KOPT-K1 (cell line): ENCODE measurements around the gene ESRRG.

Experiments used
- H3K27ac ChIP-seq: fragments of 200-600 bp; sonication (generic); 2 replicates; pipeline ENCODE4 v1.5.1; 2016; ENCODE audit warnings: antibody characterized with exemption, mild to moderate bottlenecking, low read depth, low read length; ENCODE audit not compliant: poor library complexity, severe bottlenecking
- H3K36me3 ChIP-seq: fragments of 200-600 bp; sonication (generic); 2 replicates; pipeline ENCODE4 v1.5.1; 2017; ENCODE audit warnings: antibody characterized with exemption, mild to moderate bottlenecking, low read length, moderate library complexity; ENCODE audit not compliant: insufficient read depth
- H3K9me3 ChIP-seq: fragments of 200-600 bp; sonication (generic); 2 replicates; pipeline ENCODE4 v1.5.1; 2017; ENCODE audit warnings: antibody characterized with exemption, low read length, mild to moderate bottlenecking; ENCODE audit not compliant: insufficient read depth, poor library complexity, severe bottlenecking

Gene ESRRG

GRCh38 chr1:216587715-216588114 is 135.5 kb downstream of the ESRRG start:
- Histone ChIP-seq H3K36me3 (no peaks in the 10 kb centered on the region), H3K9me3 (no peaks in the 10 kb centered on the region), H3K27ac (no peak overlapping the region)

GRCh38 chr1:216582151-216582550 is 141.1 kb downstream of the ESRRG start:
- H3K36me3 ChIP-seq = no peaks in the 10 kb centered on the region
- H3K27ac ChIP-seq = no peak overlapping the region
- H3K9me3 ChIP-seq = no peaks in the 10 kb centered on the region

DNA sequence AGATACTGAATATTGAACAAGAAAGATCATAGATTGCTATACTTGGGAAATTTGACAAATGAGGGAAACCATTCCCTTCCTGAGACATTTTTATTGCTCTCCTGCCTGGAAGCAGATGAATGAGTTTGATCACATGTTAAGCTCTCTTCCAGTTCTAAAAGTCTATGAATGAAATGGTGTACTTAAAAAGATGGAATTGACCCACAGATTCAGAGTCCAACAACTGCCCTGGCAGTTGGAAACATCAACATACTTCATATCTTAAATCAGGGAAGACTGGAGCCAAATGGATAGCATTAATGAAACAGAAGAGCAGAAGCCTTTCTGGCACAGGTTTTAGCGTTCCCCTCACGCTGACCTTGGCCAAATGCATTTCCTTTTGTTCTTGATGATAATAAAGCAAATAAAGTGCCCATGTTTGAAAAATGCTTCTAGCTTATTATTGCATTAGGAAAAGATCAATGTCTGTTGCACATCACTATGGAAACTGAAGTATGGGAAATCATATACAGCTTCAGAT is 142.6 kb downstream of the ESRRG start:
- no peak overlapping the region for H3K27ac ChIP-seq
- H3K9me3 ChIP-seq = no peaks in the 10 kb centered on the region
- H3K36me3 ChIP-seq = no peaks in the 10 kb centered on the region

- Histone ChIP-seq H3K27ac (no peak overlapping the region), H3K36me3 (no peaks in the 10 kb centered on the region), H3K9me3 (no peaks in the 10 kb centered on the region)
Observed at GRCh38 chr1:216576234-216576937, 146.8 kb downstream of the ESRRG start.

DNA sequence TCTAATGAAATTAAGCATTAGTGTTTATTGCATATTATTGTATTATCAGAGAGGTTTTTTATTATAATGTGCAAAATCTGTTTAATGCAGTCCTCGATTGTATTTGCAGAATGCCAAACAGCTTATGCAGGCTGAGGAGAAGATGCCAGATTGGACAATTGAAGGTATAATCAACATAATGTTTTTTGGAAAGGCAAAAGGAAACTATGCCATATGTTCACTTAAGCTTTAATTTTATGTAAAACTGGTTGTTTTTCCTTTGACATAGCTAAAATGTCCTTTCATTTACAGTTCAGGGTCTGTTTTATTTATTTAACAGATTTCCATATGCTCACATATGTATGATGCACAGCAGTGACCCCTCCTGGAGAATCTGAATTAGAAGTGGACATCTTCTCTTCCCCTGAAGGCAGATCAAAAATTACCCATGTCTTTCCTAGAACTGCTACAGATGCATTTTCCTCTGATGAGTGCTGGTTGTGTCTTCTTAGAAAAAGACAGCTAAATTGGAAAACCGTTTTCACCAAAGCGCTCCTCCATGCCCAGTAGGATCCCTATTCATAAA is 156.5 kb downstream of the ESRRG start:
- Histone ChIP-seq H3K9me3 (no peaks in the 10 kb centered on the region), H3K27ac (no peak overlapping the region), H3K36me3 (no peaks in the 10 kb centered on the region)

DNA sequence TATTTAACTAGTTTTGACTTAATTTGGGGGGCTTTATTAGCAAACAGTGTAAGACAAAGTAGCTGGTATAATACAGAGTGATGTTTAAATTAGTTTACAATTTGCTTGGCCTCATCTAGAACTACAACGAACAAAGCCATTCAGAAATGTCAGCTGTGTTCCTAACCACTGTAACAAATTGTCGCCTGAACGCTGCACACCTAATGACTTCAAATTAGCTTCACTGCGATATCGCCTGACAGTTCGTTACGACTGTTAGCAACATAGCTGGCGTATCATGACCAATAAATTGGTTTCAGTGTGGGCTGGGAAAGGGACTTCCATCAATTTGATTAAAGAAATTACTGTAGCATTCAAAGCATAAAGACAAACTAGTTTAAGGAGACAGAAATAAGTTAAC is 160.1 kb downstream of the ESRRG start:
- H3K27ac ChIP-seq = no peak overlapping the region
- no peaks in the 10 kb centered on the region for H3K9me3 ChIP-seq
- no peaks in the 10 kb centered on the region for H3K36me3 ChIP-seq

DNA sequence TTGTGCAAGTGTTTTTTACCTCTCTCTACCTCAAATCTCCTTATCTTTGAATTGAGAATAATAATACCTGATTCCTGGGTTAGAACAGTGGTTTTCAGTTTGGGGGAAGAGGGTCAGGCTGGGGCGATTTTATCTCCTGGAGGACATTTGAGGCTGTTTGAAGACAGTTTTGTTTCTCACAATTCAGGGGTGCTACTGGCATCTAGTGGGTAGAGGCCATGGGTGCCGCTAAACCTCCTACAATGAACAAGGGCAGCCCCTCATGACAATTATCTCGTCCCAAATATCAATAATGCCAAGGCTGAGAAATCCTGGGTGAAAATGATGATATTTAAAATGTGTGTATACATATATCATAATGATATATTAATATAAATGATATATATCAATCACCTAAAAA is 160.8 kb downstream of the ESRRG start:
- Histone ChIP-seq H3K36me3 (no peaks in the 10 kb centered on the region), H3K27ac (no peak overlapping the region), H3K9me3 (no peaks in the 10 kb centered on the region)

GRCh38 chr1:216560527-216560926 is 162.7 kb downstream of the ESRRG start:
- Histone ChIP-seq H3K27ac (no peak overlapping the region), H3K9me3 (no peaks in the 10 kb centered on the region), H3K36me3 (no peaks in the 10 kb centered on the region)

DNA sequence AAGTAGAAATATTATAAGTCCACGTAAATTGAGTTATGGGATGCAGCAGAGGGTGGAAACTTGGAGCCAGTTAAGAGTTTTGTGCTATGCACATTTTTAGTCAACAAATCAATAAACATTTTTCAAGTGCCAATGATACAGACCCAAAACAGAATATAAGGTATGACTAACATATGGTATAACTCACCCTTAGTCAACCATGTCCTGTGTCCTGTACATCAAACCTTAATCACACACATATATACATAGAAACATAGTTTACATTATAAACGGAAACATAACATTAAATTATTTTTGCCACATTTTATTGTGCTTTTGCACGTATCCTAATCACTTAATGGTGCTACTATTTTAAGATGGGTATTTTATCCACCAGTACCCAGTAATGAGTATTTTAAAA is 163.9 kb downstream of the ESRRG start:
- Histone ChIP-seq H3K27ac (no peak overlapping the region), H3K36me3 (no peaks in the 10 kb centered on the region), H3K9me3 (no peaks in the 10 kb centered on the region)

DNA sequence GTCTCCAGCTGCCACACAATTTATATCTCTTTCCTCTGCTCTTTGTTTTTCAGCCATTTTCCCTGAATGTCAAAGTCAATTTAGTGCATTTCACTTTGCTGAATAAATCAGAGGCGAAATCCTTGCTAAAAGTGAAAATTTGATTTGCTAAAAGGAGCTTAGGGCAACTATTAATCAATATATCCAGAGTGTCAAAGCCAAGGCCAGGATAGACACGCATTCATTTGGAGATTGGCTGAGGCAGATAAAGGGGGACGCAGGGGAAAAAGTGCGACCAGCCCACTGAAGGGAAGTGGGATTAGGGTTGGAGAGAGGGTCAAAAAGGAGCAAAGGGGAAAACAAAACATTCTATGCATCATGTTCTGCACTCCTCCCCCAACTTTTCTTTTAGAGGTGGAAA is 167.6 kb downstream of the ESRRG start:
- H3K9me3 ChIP-seq = no peaks in the 10 kb centered on the region
- H3K27ac ChIP-seq = no peak overlapping the region
- H3K36me3 ChIP-seq = no peaks in the 10 kb centered on the region

DNA sequence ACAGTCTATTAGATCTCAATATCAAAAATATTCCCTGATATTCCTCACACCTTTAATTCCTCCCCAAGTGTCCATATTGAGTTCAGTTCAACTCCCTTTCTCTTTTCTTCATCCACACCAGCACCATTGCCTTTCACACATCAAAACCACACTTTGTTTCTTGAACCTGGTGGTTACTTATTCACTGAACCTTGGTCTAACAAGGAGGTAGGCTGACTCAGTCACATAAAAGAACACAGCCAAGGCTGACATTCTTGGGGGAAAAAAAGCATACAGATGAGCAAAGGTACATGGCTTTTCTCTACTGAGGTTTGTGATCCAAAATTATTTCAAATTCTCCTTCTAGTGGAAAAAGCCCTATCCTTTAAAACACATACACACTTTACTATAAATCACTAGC is 168.3 kb downstream of the ESRRG start:
- Histone ChIP-seq H3K9me3 (no peaks in the 10 kb centered on the region), H3K27ac (no peak overlapping the region), H3K36me3 (no peaks in the 10 kb centered on the region)

DNA sequence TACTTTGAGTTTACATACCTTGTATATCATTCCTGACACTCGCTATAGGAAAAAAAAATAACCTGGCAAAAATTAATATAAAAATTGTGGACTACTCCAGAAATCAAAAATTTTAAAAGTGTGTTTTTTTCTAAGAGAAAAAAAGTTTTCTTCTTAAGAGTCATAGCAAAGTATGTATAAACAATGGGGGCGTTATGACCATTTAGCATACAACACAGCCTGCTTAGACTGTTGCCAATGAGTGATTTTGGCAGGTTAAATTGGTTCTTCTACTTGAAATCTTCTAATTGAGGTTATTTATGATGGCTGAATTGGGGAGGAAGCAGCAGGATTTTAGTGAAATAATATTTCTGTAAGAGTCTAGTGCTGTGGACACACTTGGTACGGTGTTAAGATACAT is 169.5 kb downstream of the ESRRG start:
- Histone ChIP-seq H3K27ac (no peak overlapping the region), H3K36me3 (no peaks in the 10 kb centered on the region), H3K9me3 (no peaks in the 10 kb centered on the region)

DNA sequence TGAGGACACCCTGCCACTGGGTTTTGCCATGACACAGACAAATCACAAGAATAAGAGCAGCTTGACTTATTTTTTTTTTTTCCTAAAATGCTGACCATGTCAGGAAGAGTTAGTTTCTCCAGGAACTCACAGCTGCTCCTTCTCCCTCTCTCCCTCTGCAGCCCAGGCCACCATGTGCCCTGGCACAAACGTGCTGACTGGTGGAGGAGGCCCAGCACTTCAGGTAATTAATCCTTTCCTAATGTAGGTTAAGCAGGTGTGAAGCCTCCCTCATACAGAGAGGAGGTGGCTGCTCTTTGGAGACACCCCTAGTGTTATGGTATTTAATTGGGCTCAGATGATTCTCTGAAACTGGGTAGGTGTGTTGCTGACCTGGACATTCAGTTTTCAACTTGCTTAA is 170.2 kb downstream of the ESRRG start:
- H3K36me3 ChIP-seq = no peaks in the 10 kb centered on the region
- no peaks in the 10 kb centered on the region for H3K9me3 ChIP-seq
- H3K27ac ChIP-seq = no peak overlapping the region

GRCh38 chr1:216549796-216550195 is 173.4 kb downstream of the ESRRG start:
- H3K36me3 ChIP-seq = no peaks in the 10 kb centered on the region
- no peak overlapping the region for H3K27ac ChIP-seq
- no peaks in the 10 kb centered on the region for H3K9me3 ChIP-seq

DNA sequence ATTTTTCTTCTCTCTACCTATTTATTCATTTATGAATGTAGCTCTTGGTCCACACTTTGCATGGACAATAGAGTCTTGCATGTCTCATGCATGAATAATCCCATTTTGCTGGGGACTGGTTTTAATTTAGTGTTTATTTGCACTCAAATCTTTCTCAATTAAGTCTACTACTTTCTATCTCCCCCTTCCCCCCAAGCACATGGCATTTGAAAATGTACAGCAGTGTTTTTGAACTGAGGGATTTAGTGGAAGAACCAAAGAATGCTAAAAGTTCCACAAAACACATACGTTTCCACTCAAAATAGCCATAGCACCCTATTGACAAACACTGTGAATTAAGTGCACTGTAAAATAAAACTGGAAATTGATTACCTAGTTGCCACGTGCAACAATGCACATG is 180.5 kb downstream of the ESRRG start:
- Histone ChIP-seq H3K36me3 (no peaks in the 10 kb centered on the region), H3K27ac (no peak overlapping the region), H3K9me3 (no peaks in the 10 kb centered on the region)

DNA sequence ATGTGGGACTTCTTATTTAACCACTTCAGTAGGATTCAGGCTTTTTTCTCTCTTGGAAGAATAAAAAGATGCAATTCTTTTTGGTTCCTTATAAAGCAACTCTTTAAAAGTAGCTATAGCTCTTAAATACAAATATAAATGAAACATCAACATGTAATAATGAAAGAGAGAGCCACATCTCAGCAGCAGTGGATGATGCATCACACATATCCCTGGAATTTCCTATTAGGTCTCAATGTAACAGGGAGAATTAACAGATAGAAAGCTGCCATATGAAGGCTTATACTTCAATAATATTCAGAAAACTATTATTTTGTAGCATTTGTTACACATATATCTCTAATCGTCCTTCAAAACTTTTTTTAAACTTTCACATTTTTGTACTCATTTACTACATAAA is 181.0 kb downstream of the ESRRG start:
- no peaks in the 10 kb centered on the region for H3K9me3 ChIP-seq
- no peak overlapping the region for H3K27ac ChIP-seq
- H3K36me3 ChIP-seq = no peaks in the 10 kb centered on the region
